Activated T-cell treated with anti-CD3 and anti-CD28 coated beads, Interleukin-2, amount 50 U/mL, for 24 hours (primary cell): Measurements from ENCODE around the gene GSE1.
"Not testable (repeated sequence)": the region's sequence is repeated elsewhere in the genome, so short reads cannot be mapped to it uniquely, and the experiment has no call there.

Experiments used
- DNase-seq: peaks from one replicate; pipeline ENCODE4 v3.0.0-alpha.2; 2020
- H3K27ac Mint-ChIP-seq: 2 replicates; pipeline ENCODE4 v1.8.0; 2020; ENCODE audit warnings: mild to moderate bottlenecking, mixed read lengths
- H3K27me3 Mint-ChIP-seq: 2 replicates; pipeline ENCODE4 v1.8.0; 2020; ENCODE audit warnings: mixed read lengths
- H3K36me3 Mint-ChIP-seq: 2 replicates; pipeline ENCODE4 v1.8.0; 2020; ENCODE audit warnings: low read depth, mixed read lengths
- H3K4me1 Mint-ChIP-seq: 2 replicates; pipeline ENCODE4 v1.8.0; 2020; ENCODE audit warnings: low read depth, mixed read lengths
- H3K4me3 Mint-ChIP-seq: 2 replicates; pipeline ENCODE4 v1.8.0; 2020; ENCODE audit warnings: mild to moderate bottlenecking, moderate library complexity, mixed read lengths
- H3K9me3 Mint-ChIP-seq: 2 replicates; pipeline ENCODE4 v1.8.0; 2020; ENCODE audit warnings: mixed read lengths

GSE1 gene

GRCh38 chr16:85582229-85582991, 30.7 kb upstream of the GSE1 start:
- no peaks in the 10 kb centered on the region for H3K9me3 Mint-ChIP-seq
- DNase-seq, result no peak
- H3K27ac Mint-ChIP-seq, result no peak overlapping the region
- peak overlapping the region; percentile 2 for H3K4me3 Mint-ChIP-seq
- no peaks in the 10 kb centered on the region for H3K36me3 Mint-ChIP-seq
- no peaks in the 10 kb centered on the region for H3K27me3 Mint-ChIP-seq
- peaks cover 24% of the 10 kb centered on the region for H3K4me1 Mint-ChIP-seq

DNA sequence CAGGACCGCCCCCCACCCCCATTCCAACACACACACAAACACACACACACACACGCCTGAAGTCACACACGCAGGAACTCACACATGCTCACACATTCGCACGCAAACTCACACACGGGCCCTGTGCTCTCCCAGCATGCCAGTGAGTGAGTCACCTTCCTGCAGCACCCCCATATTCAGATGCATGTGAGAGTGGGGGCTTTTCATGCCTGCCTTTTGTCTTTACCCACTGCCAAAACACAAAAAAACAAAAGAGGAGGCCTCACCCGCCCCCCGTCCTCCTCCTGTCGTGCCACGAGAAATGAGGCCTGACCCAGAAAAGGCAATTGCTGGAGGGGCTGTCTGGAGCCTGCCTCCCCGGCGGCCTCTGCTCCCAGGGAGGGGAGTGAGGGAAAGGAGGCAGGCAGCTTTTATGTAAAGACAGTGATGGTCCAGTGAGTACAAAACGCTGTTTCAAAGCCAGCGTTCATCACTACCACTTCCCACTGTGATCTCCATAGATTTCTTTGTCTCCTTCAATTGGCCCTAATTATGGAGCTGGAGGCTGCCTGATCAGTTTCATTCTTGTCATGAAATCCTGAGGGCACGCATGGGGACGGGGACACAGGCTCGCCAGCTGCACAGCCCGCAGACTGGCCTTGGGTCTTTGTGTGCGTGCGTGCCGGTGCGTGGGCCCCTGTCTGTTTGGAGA, 29.5 kb upstream of the GSE1 start:
- Mint-ChIP-seq H3K4me1 (peaks cover 24% of the 10 kb centered on the region), H3K36me3 (no peaks in the 10 kb centered on the region), H3K4me3 (peak overlapping the region; percentile 56), H3K27ac (peak overlapping the region; percentile 90), H3K27me3 (no peaks in the 10 kb centered on the region), H3K9me3 (no peaks in the 10 kb centered on the region)
- no peak for DNase-seq

- H3K4me3 Mint-ChIP-seq, result no peak overlapping the region
- H3K27ac Mint-ChIP-seq, result peak overlapping the region; percentile 90
Observed at GRCh38 chr16:85584267-85584666, 28.9 kb upstream of the GSE1 start.

GRCh38 chr16:85584819-85585282, 28.3 kb upstream of the GSE1 start:
- H3K9me3 Mint-ChIP-seq, result no peaks in the 10 kb centered on the region
- H3K27ac Mint-ChIP-seq, result no peak overlapping the region

More at GRCh38 chr16:85584267-85584666, 28.9 kb upstream of the GSE1 start:
- H3K4me1 Mint-ChIP-seq, result peaks cover 22% of the 10 kb centered on the region
- H3K36me3 Mint-ChIP-seq, result no peaks in the 10 kb centered on the region
- DNase-seq, result no peak
- no peaks in the 10 kb centered on the region for H3K9me3 Mint-ChIP-seq
- no peaks in the 10 kb centered on the region for H3K27me3 Mint-ChIP-seq

DNA sequence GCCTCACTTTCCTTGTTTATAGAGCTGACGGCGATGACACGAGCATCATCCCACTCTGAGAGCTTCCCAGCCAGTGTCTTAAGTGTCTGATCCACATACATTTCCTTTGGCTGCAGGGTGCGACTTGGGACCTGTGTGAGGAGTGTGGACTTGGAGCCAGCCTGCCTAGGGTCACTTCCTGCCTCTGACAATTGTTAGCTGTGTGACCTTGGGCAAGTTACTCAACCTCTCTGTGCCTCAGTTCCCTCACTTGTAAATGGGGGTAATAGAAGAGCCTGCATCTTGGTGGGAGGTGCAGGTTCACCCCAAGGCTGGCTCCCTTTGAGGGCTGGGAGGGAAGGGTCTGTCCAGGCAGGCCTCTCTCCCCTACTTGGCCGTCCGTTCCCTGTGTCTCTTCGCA, 27.4 kb upstream of the GSE1 start:
- DNase-seq, result no peak
- H3K27ac Mint-ChIP-seq, result no peak overlapping the region
- no peaks in the 10 kb centered on the region for H3K9me3 Mint-ChIP-seq
- H3K4me3 Mint-ChIP-seq, result no peak overlapping the region
- H3K27me3 Mint-ChIP-seq, result no peaks in the 10 kb centered on the region
- no peaks in the 10 kb centered on the region for H3K36me3 Mint-ChIP-seq
- peaks cover 19% of the 10 kb centered on the region for H3K4me1 Mint-ChIP-seq

More at GRCh38 chr16:85584819-85585282, 28.3 kb upstream of the GSE1 start:
- H3K27me3 Mint-ChIP-seq, result no peaks in the 10 kb centered on the region
- no peak for DNase-seq
- H3K4me1 Mint-ChIP-seq, result peaks cover 20% of the 10 kb centered on the region
- H3K36me3 Mint-ChIP-seq, result no peaks in the 10 kb centered on the region
- H3K4me3 Mint-ChIP-seq, result no peak overlapping the region

DNA sequence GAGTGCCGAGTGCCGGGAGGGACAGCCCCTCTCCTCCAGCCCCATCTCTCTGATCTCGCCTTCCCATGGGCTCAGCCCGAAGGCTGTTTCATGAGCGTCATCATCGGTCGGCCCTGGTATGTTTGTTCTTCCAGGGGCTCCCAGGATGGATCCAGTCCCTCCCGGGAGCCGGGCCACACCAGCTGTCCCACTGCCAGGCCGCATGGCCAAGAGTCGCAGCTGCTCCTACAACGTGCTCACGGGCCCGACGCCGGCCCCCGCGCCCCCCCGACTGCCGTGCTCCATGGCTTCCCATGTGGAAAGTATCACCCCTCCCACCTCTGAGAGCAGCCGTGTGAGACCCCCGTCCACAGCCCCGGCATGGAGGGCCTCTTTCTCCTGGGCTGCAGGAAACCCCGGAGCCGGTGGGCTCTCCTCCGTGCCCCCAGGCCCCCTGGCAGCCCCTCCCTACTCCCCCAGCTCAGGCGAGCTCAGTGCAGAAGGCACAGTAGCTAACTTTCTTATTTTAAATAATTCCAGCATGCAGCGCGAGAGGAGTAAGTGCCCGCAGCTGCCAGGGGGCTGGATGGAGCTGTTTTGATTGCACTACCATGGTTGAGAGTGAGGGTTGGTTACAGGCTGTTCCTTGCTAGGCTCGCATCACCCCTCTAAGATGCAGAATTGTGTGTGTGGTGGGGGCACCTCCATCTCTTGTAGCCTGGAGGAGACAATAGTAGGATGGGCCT, 26.6 kb upstream of the GSE1 start:
- Mint-ChIP-seq H3K9me3 (no peaks in the 10 kb centered on the region), H3K4me1 (peaks cover 19% of the 10 kb centered on the region), H3K36me3 (no peaks in the 10 kb centered on the region), H3K4me3 (no peak overlapping the region), H3K27ac (no peak overlapping the region), H3K27me3 (no peaks in the 10 kb centered on the region)
- DNase-seq, result no peak

GRCh38 chr16:85587762-85588556, 25.2 kb upstream of the GSE1 start:
- H3K27ac Mint-ChIP-seq, result no peak overlapping the region
- H3K4me3 Mint-ChIP-seq, result no peak overlapping the region
- no peaks in the 10 kb centered on the region for H3K27me3 Mint-ChIP-seq
- H3K36me3 Mint-ChIP-seq, result no peaks in the 10 kb centered on the region
- peaks cover 25% of the 10 kb centered on the region for H3K4me1 Mint-ChIP-seq
- no peak for DNase-seq
- no peaks in the 10 kb centered on the region for H3K9me3 Mint-ChIP-seq

DNA sequence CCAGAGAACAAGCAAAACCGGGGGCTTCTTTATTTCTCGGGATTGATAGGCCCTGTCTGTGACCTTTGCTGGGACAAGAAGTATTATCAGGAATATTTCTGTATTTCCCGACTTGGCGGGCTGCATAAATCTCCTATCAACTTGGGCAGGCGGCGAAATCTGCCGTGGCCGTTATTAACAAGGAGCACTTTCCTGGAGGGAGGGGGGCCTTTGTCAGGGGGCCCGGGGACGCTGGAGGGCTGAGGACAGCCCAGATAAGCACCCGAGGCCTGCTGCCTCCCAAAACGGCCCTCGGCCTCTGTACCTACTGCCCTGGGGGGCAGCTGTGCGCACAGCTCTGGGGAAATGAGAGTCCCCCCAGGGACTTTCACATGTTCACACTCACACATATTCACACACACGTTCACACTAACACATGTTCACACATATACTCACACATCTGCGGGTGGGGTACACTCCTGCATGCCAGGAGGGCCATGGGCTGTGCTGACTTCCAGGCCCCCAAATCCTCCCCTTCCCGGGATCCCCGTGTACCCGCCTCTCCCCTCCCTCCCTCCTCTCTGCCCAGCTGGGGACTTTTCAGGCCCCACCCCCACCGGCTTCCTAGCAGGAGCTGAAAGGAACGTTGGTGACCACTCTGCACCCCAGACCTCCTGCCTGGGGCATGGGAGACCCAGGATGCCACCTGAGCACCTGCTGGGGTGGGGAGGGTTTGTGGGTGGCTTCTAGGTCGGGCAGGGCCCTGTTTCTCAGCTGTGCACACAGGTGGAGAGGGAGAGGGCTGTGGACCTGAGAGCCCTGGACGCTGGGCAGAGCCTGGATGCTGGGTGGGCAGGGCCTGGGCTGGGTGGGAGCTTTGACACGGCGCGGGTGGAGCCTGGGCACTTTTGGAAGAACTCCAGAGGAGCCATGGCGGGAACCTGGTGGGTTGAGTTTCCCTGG, 24.3 kb upstream of the GSE1 start:
- no peak for DNase-seq
- Mint-ChIP-seq H3K4me3 (no peak overlapping the region), H3K9me3 (no peaks in the 10 kb centered on the region), H3K4me1 (peaks cover 16% of the 10 kb centered on the region), H3K27me3 (no peaks in the 10 kb centered on the region), H3K27ac (no peak overlapping the region), H3K36me3 (no peaks in the 10 kb centered on the region)

- DNase-seq, result no peak
- no peaks in the 10 kb centered on the region for H3K36me3 Mint-ChIP-seq
- H3K4me1 Mint-ChIP-seq, result peaks cover 10% of the 10 kb centered on the region
- no peaks in the 10 kb centered on the region for H3K27me3 Mint-ChIP-seq
- no peaks in the 10 kb centered on the region for H3K9me3 Mint-ChIP-seq
- no peak overlapping the region for H3K4me3 Mint-ChIP-seq
- no peak overlapping the region for H3K27ac Mint-ChIP-seq
Observed at GRCh38 chr16:85589688-85590505, 23.2 kb upstream of the GSE1 start.

GRCh38 chr16:85590506-85590832, 22.7 kb upstream of the GSE1 start:
- peaks cover 13% of the 10 kb centered on the region for H3K4me1 Mint-ChIP-seq
- H3K27ac Mint-ChIP-seq, result no peak overlapping the region
- no peak overlapping the region for H3K4me3 Mint-ChIP-seq
- H3K9me3 Mint-ChIP-seq, result no peaks in the 10 kb centered on the region
- no peaks in the 10 kb centered on the region for H3K27me3 Mint-ChIP-seq
- DNase-seq, result no peak
- no peaks in the 10 kb centered on the region for H3K36me3 Mint-ChIP-seq

- Mint-ChIP-seq H3K9me3 (no peaks in the 10 kb centered on the region), H3K4me1 (peaks cover 18% of the 10 kb centered on the region), H3K4me3 (no peak overlapping the region), H3K36me3 (no peaks in the 10 kb centered on the region), H3K27me3 (no peaks in the 10 kb centered on the region), H3K27ac (no peak overlapping the region)
- no peak for DNase-seq
Observed at GRCh38 chr16:85591381-85591780, 21.7 kb upstream of the GSE1 start.

GRCh38 chr16:85592277-85592676, 20.8 kb upstream of the GSE1 start:
- not testable (repeated sequence) for DNase-seq, H3K27me3 Mint-ChIP-seq, H3K4me3 Mint-ChIP-seq, H3K27ac Mint-ChIP-seq, H3K36me3 Mint-ChIP-seq, H3K9me3 Mint-ChIP-seq
- peaks cover 18% of the 10 kb centered on the region for H3K4me1 Mint-ChIP-seq
